ENCODE data around the gene ZNF441. TPM values are rescaled to one million over a fixed set of nuclear protein-coding genes. Genes with fewer than 3 reads are reported as not detected.
"Not testable (repeated sequence)": the region's sequence is repeated elsewhere in the genome, so short reads cannot be mapped to it uniquely, and the experiment has no call there.

The ZNF441 gene
- total RNA-seq, result 5.7 TPM
- long read RNA-seq, full-length matches to known transcripts, result 2 of 9 reads
- long read RNA-seq, partial matches to known transcripts, result 0 of 9 reads
- long read RNA-seq, other reads (novel, unspliced or antisense), result 7 of 9 reads

- DNase-seq (ENCODE audit: low spot score), result peak; percentile 99
Observed at GRCh38 chr19:11766597-11767591, at the start of gene ZNF441. TSS of gene ZNF441 (plus strand) at chr19:11767000. CDS start at chr19:11767194, 194 bp downstream.

GRCh38 chr19:11721681-11722080 lies 45.1 kb upstream of the ZNF441 start:
- DNase-seq (ENCODE audit: low spot score), result no peak

- no peak for DNase-seq (ENCODE audit: low spot score)
Observed at GRCh38 chr19:11722414-11722813, 44.4 kb upstream of the ZNF441 start.

- DNase-seq (ENCODE audit: low spot score), result no peak
Observed at GRCh38 chr19:11729586-11729985, 37.2 kb upstream of the ZNF441 start.

GRCh38 chr19:11735375-11735774 lies 31.4 kb upstream of the ZNF441 start:
- DNase-seq (ENCODE audit: low spot score), result no peak

- DNase-seq (ENCODE audit: low spot score), result no peak
Observed at GRCh38 chr19:11736696-11737095, 30.1 kb upstream of the ZNF441 start.

GRCh38 chr19:11737964-11738745 lies 28.6 kb upstream of the ZNF441 start:
- DNase-seq (ENCODE audit: low spot score), result peak; percentile 92

GRCh38 chr19:11738746-11739620 lies 27.8 kb upstream of the ZNF441 start, which contains the start of gene ZNF823:
TSS of gene ZNF823 (minus strand) at chr19:11738946. CDS start at chr19:11738819, 127 bp downstream.
- DNase-seq (ENCODE audit: low spot score), result peak; percentile 98

- DNase-seq (ENCODE audit: low spot score), result no peak
Observed at GRCh38 chr19:11745869-11746268, 20.9 kb upstream of the ZNF441 start.

GRCh38 chr19:11747277-11747676 lies 19.5 kb upstream of the ZNF441 start:
- no peak for DNase-seq (ENCODE audit: low spot score)

GRCh38 chr19:11749751-11750150 lies 17.0 kb upstream of the ZNF441 start:
- no peak for DNase-seq (ENCODE audit: low spot score)

- DNase-seq (ENCODE audit: low spot score), result no peak
Observed at GRCh38 chr19:11752244-11752736, 14.5 kb upstream of the ZNF441 start.

GRCh38 chr19:11754663-11755062 lies 12.1 kb upstream of the ZNF441 start:
- no peak for DNase-seq (ENCODE audit: low spot score)

- no peak for DNase-seq (ENCODE audit: low spot score)
Observed at GRCh38 chr19:11756965-11757364, 9.8 kb upstream of the ZNF441 start.

GRCh38 chr19:11759805-11760204 lies 7.0 kb upstream of the ZNF441 start:
- DNase-seq (ENCODE audit: low spot score), result no peak

GRCh38 chr19:11763117-11763516 lies 3.7 kb upstream of the ZNF441 start:
- DNase-seq (ENCODE audit: low spot score), result no peak

- DNase-seq (ENCODE audit: low spot score), result no peak
Observed at GRCh38 chr19:11763611-11764010, 3.2 kb upstream of the ZNF441 start.

GRCh38 chr19:11767633-11768133 lies 883 bp downstream of the ZNF441 start:
- DNase-seq (ENCODE audit: low spot score), result no peak

- no peak for DNase-seq (ENCODE audit: low spot score)
Observed at GRCh38 chr19:11769995-11770394, 3.2 kb downstream of the ZNF441 start.

- DNase-seq (ENCODE audit: low spot score), result not testable (repeated sequence)
Observed at GRCh38 chr19:11771520-11771919, 4.7 kb downstream of the ZNF441 start.

All from mesenteric fat pad (tissue), 1 donor.